ENCODE results near the gene ITGB4. TPM values are rescaled to one million over a fixed set of nuclear protein-coding genes. Genes with fewer than 3 reads are reported as not detected.
A peak's percentile ranks its signal among the peaks of the same experiment; 100 is the strongest.

ITGB4 gene
- total and polyA plus RNA-seq, 9 of the 15 experiments (the other 6 are each of a cell fraction or from before 2014, with no cell fraction given) = 0.05 to 2.8 (median 0.76) TPM; not detected in 3

- TF ChIP-seq ATF3 (IDR thresholded peaks at IDR 0.05) (peak; percentile 81), ATF3 (CRISPR knock-in tag; conservative IDR thresholded peaks at IDR 0.05) (no peak), USF1 (CRISPR knock-in tag; IDR thresholded peaks at IDR 0.05) (peak; percentile 87), TFE3 (CRISPR knock-in tag; IDR thresholded peaks at IDR 0.05) (0 out of 2 replicates have a peak, but pooled peaks have one; percentile 10), ETV1 (tag; conservative IDR thresholded peaks at IDR 0.05; ENCODE audit: low read depth) (peak; percentile 56), ZNF407 (IDR thresholded peaks at IDR 0.05; ENCODE audit: low read depth) (no peak), HIVEP1 (CRISPR knock-in tag; IDR thresholded peaks at IDR 0.05) (no peak), SMARCA4 (IDR thresholded peaks at IDR 0.05) (no peak), USF2 (CRISPR knock-in tag; IDR thresholded peaks at IDR 0.05) (peak; percentile 72), MTA3 (IDR thresholded peaks at IDR 0.05; ENCODE audit: borderline replicate concordance) (no peak), PHF20 (IDR thresholded peaks at IDR 0.05; ENCODE audit: partially characterized antibody) (no peak), CGGBP1 (CRISPR knock-in tag; IDR thresholded peaks at IDR 0.05) (no peak), GMEB1 (CRISPR knock-in tag; IDR thresholded peaks at IDR 0.05) (no peak)
Observed at GRCh38 chr17:75738218-75738802, 17.1 kb downstream of the ITGB4 start (continued).

All from K562 (cell line).